ENCODE data around the gene FNTB.
"Not testable (repeated sequence)": the region's sequence is repeated elsewhere in the genome, so short reads cannot be mapped to it uniquely, and the experiment has no call there.

Gene FNTB

GRCh38 chr14:65057695-65058094 lies 71.0 kb downstream of the FNTB start:
- DNase-seq = no peak

DNA sequence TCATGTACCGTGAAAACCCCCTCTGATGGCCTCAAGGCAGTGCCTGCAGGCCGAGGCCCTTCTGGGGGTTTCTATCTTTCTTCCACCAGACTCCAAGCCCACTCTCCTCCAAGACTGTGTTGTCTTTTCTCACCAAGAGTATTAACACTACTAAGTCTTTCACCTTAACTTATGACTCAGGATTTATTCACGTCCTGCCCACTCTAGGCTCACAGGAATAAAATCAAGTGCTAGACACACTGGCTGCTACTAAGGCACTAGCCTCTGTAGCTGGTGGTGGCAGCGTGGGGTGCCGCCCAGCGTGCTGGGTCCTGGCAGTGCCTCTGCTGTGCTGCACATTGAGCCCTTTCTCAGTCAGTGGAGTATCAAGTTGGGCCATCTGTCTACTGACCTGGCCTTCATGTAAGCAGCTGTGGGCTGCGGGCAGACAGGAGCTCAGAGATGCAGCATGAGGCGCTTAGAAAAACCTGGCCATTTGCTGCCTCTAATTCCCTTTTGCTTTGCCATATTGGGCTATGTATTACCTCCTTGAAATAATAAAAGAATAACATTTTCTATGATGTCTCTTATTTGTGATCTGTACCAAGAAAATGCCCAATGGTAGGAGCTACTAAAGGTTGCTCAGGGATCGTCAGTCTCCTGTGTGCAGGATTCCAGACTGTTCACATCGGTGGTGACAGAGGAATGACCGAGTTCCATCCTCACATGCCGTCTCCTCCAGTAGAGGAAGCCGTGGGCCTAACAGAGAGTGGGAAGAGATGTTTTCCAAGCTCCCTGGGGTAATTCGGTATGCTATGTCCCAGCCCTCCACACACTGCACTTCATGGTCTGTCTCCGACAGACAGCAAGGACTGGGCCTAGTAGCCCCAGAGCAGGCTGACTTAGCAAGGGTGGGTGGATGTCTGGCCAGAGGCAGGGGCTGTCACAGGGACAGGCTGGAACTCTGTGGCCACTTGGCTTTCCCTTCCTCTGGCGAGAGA lies 75.7 kb downstream of the FNTB start:
- no peak for DNase-seq

DNA sequence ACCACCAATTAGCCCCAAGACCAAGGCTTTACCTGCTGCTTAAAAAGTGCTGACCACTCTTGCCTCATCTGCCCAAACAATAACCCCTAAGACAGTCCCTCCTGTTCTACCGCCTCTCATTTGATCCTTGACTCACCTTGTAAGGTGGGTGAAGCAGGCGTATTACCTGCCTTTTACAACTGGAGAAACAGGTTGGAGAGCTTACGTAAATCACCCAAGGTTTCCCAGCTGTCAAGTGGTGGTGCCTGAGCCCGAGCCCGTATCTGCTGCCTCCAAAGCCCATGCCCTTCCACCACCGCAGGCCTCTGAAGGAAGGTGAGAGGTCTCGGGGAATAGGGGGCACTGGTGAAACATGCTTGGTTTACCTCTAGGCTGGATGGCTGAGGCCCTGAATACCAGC lies 79.0 kb downstream of the FNTB start:
- DNase-seq = no peak

GRCh38 chr14:65069874-65070413 lies 83.2 kb downstream of the FNTB start:
- DNase-seq = no peak

GRCh38 chr14:65070471-65070976 lies 83.8 kb downstream of the FNTB start:
- no peak for DNase-seq

GRCh38 chr14:65071544-65071943 lies 84.8 kb downstream of the FNTB start:
- DNase-seq = no peak

DNA sequence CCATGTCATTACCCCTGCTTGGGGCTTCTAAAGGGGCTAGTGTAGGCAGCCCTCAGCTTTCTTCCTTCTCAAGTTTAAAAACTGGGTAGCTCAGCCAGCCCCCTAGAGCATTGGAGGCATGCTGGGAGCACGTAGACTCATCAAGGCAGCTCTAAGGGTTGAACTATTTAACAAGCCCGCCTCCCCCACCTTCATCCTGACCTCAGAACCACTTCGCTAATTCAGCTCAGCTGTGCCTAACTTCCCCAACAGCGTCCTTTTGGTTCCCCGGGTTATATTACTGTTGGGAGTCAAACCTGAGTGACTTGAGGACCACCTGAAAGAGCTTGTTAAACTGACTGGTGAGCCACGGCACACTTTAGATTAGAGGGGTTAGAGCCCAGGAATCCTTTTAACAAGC lies 85.6 kb downstream of the FNTB start:
- DNase-seq = no peak

GRCh38 chr14:65072937-65073336 lies 86.2 kb downstream of the FNTB start:
- no peak for DNase-seq

- no peak for DNase-seq
Observed at GRCh38 chr14:65073605-65074201, 87.0 kb downstream of the FNTB start.

GRCh38 chr14:65074449-65075150 lies 87.9 kb downstream of the FNTB start:
- DNase-seq = no peak

- no peak for DNase-seq
Observed at GRCh38 chr14:65075628-65076325, 89.1 kb downstream of the FNTB start.

DNA sequence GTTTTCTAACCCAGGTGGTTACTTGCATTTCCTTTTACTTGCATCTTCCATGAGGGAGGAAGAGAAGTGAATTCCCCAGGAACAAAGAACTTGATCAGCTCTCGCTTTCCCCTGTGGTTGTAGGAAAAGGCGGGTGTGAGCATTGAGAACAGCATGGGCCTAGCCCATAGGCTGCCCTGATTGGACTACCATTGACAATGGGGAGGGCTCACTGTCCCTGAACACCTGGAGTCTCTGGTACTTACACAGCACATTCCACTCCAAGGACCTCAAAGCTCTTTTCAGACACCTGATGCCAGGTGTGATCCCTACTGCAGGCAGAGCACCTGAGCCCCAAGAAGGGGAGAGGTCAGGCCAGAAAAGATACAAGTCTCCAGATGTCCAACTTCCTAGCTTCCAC lies 90.6 kb downstream of the FNTB start:
- DNase-seq = no peak

- no peak for DNase-seq
Observed at GRCh38 chr14:65079201-65079600, 92.5 kb downstream of the FNTB start.

DNA sequence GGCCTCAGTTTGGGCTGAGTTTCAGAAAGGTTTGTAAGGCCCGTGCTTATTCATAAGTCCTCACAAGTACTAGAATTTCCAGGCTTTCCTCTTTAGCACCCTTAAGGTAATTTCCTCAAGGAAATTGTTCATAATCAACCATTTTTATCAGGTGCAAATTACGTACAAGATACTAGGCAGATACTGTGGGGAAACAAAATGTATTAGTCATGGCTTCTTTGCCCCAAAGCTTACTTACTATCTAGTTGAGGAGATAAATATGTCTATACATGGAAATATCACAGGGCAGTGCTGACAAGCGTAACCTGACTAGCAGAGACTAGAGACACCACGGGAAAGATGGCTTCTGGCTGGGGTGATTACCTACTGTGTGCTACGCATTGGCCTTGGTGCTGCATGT lies 93.1 kb downstream of the FNTB start:
- DNase-seq = no peak

- DNase-seq = no peak
Observed at GRCh38 chr14:65080960-65081747, 94.5 kb downstream of the FNTB start.

DNA sequence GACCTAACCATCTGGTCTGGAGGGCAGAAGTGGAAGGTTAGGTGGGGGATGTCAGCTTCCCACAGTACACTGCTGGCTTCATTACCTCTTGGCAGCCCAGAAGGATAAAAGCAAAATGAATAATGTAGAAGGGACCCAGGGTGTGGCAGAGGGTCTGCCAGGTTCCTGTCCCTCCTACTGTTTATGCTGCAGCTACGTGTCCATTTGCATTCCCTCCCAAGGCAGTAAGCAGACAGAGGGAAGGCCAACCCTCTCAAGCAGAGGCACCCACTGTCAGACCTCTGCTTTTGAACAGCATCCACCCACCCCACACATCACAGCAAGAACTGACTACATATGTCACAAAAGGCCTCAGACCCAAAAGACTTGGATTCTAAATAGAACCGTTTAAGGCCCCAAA lies 96.2 kb downstream of the FNTB start:
- DNase-seq = no peak

GRCh38 chr14:65084554-65085505 lies 98.1 kb downstream of the FNTB start:
- DNase-seq = no peak

- not testable (repeated sequence) for DNase-seq
Observed at GRCh38 chr14:65086686-65087085, 100.0 kb downstream of the FNTB start.

- not testable (repeated sequence) for DNase-seq
Observed at GRCh38 chr14:65087835-65088234, 101.1 kb downstream of the FNTB start.

DNA sequence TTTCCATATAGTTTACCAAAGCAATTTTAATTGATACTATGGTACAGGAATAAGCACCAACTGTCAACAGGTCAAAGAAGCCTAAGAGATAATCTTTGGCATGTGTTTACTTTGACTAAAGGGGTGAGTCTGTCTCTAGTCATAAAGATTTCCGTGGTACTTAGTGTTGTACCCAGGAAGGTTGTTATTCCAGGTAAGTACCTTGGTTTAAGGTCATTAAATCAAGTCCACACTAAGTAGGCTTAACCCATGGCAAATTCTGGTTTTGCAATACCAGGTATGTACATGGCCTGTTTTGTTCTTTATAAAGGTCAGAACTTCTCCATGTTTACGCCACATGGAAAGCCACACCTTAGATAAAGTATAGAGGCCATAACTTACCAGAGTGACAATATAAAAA lies 105.7 kb downstream of the FNTB start:
- no peak for DNase-seq

All from NCI-H1930 (cell line).